K562 (cell line): ENCODE measurements around the gene PGLYRP1.

Experiments used
- CTCF ChIP-seq, 3 experiments: IDR thresholded peaks in 2 of 3; conservative IDR thresholded peaks in 1 of 3; 2 replicates each; pipeline ENCODE4 v1.5.1; 2011 to 2012; ENCODE audit warnings: low read length in 3 of 3, mild to moderate bottlenecking in 3 of 3, control low read depth in 2 of 3, improper control_type of control experiment in 1 of 3, inconsistent platforms in 1 of 3, low read depth in 1 of 3, mixed read lengths in 1 of 3, moderate library complexity in 1 of 3; ENCODE audit not compliant: insufficient read depth in 2 of 3
- ELF1 ChIP-seq: fragments of 200-800 bp; sonication (Bioruptor generic); IDR thresholded peaks from 2 replicates; pipeline ENCODE4 v1.6.1; 2016; ENCODE audit warnings: missing genetic modification characterization, missing compliant biosample characterization
- PHF21A ChIP-seq: fragments of 450-650 bp; IDR thresholded peaks from 2 replicates; pipeline ENCODE4 v1.6.1; 2017; ENCODE audit warnings: low read depth, borderline replicate concordance
- TCF7 ChIP-seq: sonication (generic); IDR thresholded peaks from 2 replicates; pipeline ENCODE4 v1.6.1; 2016; ENCODE audit warnings: antibody characterized with exemption, borderline replicate concordance
- YY1 ChIP-seq, 3 experiments: IDR thresholded peaks; 2 replicates each; pipeline ENCODE4 v1.6.1; 2011; ENCODE audit warnings: low read length in 2 of 3, mild to moderate bottlenecking in 2 of 3, moderate library complexity in 2 of 3, borderline replicate concordance in 1 of 3, control low read depth in 1 of 3, low read depth in 1 of 3; ENCODE audit not compliant: insufficient read depth in 3 of 3, insufficient replicate concordance in 2 of 3, control insufficient read depth in 1 of 3, insufficient read length in 1 of 3; ENCODE audit errors: extremely low read depth in 1 of 3

GRCh38 chr19:46000491-46001246 lies 22.2 kb downstream of the PGLYRP1 start:
- TF ChIP-seq TCF7 (no peak), CTCF (IDR thresholded peaks at IDR 0.05 in 2 of 3, conservative IDR thresholded peaks at IDR 0.05 in 1 of 3; ENCODE audit: insufficient read depth in 2 of 3, low read depth in 1 of 3, low read length in 3 of 3) (no peak), ELF1 (tag) (no peak), PHF21A (no peak), YY1 (IDR thresholded peaks at IDR 0.05; ENCODE audit: borderline replicate concordance in 1 of 3, control insufficient read depth in 1 of 3, extremely low read depth in 1 of 3, insufficient read depth in 3 of 3, insufficient read length in 1 of 3, insufficient replicate concordance in 2 of 3, low read depth in 1 of 3, low read length in 2 of 3) (no peak)
